IMR-90 (cell line): ENCODE results near the gene CD300H. TPM values are rescaled to one million over a fixed set of nuclear protein-coding genes. Genes with fewer than 3 reads are reported as not detected.

Experiments used
- ATAC-seq: fragments of 200-7000 bp; cut with Tn5 transposase; 2 replicates; pipeline ENCODE4 v1.9.1; 2020; ENCODE audit warnings: low read depth, mild to moderate bottlenecking, moderate library complexity
- BruUV-seq: library from RNA; stranded (reverse); fragments of 400-500 nt; replicated peaks from 2 replicates; lab custom pipeline; 2021; lab: Mats Ljungman, UMichigan
- CTCF ChIA-PET: fragments of 300-600 bp; formaldehyde crosslinking; extraction: SDS; loops from one replicate; lab custom pipeline; 2021; ENCODE audit warnings: antibody characterized with exemption; lab: Yijun Ruan, JAX
- POLR2A ChIA-PET: fragments of 300-600 bp; sonication (Branson Sonifier 250); formaldehyde crosslinking; loops from one replicate; lab custom pipeline; 2022; ENCODE audit warnings: antibody characterized with exemption; ENCODE audit not compliant: unreplicated experiment; lab: Charles Lee
- DNase-seq: peaks from one replicate; pipeline ENCODE4 v3.0.0; 2013
- H2AFZ ChIP-seq: replicated peaks from 2 replicates; pipeline ENCODE3; 2013; ENCODE audit warnings: low read length, mild to moderate bottlenecking; ENCODE audit not compliant: poor library complexity
- H2AK5ac ChIP-seq: 2 replicates; pipeline ENCODE4 v1.6.1; 2013; ENCODE audit warnings: low read depth, low read length, inconsistent platforms
- H2AK9ac ChIP-seq: replicated peaks from 2 replicates; pipeline ENCODE3; 2013; ENCODE audit warnings: mild to moderate bottlenecking, low read depth, low read length, moderate library complexity; ENCODE audit not compliant: poor library complexity
- H2BK120ac ChIP-seq: 2 replicates; pipeline ENCODE4 v1.6.1; 2013; ENCODE audit warnings: low read depth, low read length, inconsistent platforms
- H2BK15ac ChIP-seq: 3 replicates; pipeline ENCODE4 v1.6.1; 2013; ENCODE audit warnings: low read depth, low read length, inconsistent platforms
- H2BK20ac ChIP-seq: 2 replicates; pipeline ENCODE4 v1.6.1; 2013; ENCODE audit warnings: low read depth, mild to moderate bottlenecking, inconsistent platforms, low read length, moderate library complexity
- H2BK5ac ChIP-seq: 2 replicates; pipeline ENCODE4 v1.6.1; 2013; ENCODE audit warnings: mild to moderate bottlenecking, low read depth, low read length, inconsistent platforms; ENCODE audit not compliant: poor library complexity, severe bottlenecking
- H3K14ac ChIP-seq: replicated peaks from 2 replicates; pipeline ENCODE4 v1.6.1; 2013; ENCODE audit warnings: low read depth, low read length, inconsistent platforms
- H3K18ac ChIP-seq: 2 replicates; pipeline ENCODE4 v1.6.1; 2013; ENCODE audit warnings: low read depth, low read length, control low read depth
- H3K23ac ChIP-seq: 2 replicates; pipeline ENCODE4 v1.6.1; 2013; ENCODE audit warnings: low read depth, low read length, inconsistent platforms
- H3K27ac ChIP-seq: 2 replicates; pipeline ENCODE4 v1.5.1; 2013; ENCODE audit warnings: mild to moderate bottlenecking, control low read depth, low read length; ENCODE audit not compliant: insufficient read depth
- H3K27me3 ChIP-seq: 2 replicates; pipeline ENCODE4 v1.6.1; 2013; ENCODE audit warnings: low read length; ENCODE audit not compliant: control insufficient read depth, insufficient read depth
- H3K36me3 ChIP-seq: 2 replicates; pipeline ENCODE4 v1.6.1; 2013; ENCODE audit warnings: low read length, mixed read lengths; ENCODE audit not compliant: control insufficient read depth, insufficient read depth
- H3K4ac ChIP-seq: 2 replicates; pipeline ENCODE4 v1.6.1; 2013; ENCODE audit warnings: low read depth, low read length, inconsistent platforms
- H3K4me1 ChIP-seq: 2 replicates; pipeline ENCODE4 v1.6.1; 2013; ENCODE audit warnings: low read length, mixed read lengths; ENCODE audit not compliant: control insufficient read depth, insufficient read depth
- H3K4me2 ChIP-seq: 2 replicates; pipeline ENCODE4 v1.6.1; 2013; ENCODE audit warnings: low read depth, mild to moderate bottlenecking, control low read depth, low read length, moderate library complexity
- H3K4me3 ChIP-seq: 2 replicates; pipeline ENCODE4 v1.5.1; 2013; ENCODE audit warnings: low read depth, mild to moderate bottlenecking, control low read depth, low read length, moderate library complexity; ENCODE audit not compliant: insufficient read depth
- H3K56ac ChIP-seq: 2 replicates; pipeline ENCODE4 v1.6.1; 2013; ENCODE audit warnings: low read length, inconsistent platforms; ENCODE audit not compliant: insufficient read depth; ENCODE audit errors: extremely low read depth
- H3K79me1 ChIP-seq, 2 experiments: 2 replicates each; pipeline ENCODE4 v1.6.1; 2013; ENCODE audit warnings: low read length in 2 of 2, inconsistent platforms in 1 of 2, low read depth in 1 of 2
- H3K9ac ChIP-seq: 2 replicates; pipeline ENCODE4 v1.6.1; 2013; ENCODE audit warnings: low read depth, low read length, control low read depth
- H3K9me1 ChIP-seq: 2 replicates; pipeline ENCODE4 v1.6.1; 2013; ENCODE audit warnings: low read length, inconsistent platforms; ENCODE audit not compliant: insufficient read depth
- H3K9me3 ChIP-seq: 2 replicates; pipeline ENCODE4 v1.6.1; 2013; ENCODE audit warnings: low read length; ENCODE audit not compliant: control insufficient read depth, insufficient read depth
- H4K20me1 ChIP-seq: 2 replicates; pipeline ENCODE4 v1.6.1; 2013; ENCODE audit warnings: low read length, inconsistent platforms; ENCODE audit not compliant: insufficient read depth
- H4K5ac ChIP-seq: 2 replicates; pipeline ENCODE4 v1.6.1; 2013; ENCODE audit warnings: mild to moderate bottlenecking, low read depth, low read length, control low read depth
- H4K8ac ChIP-seq, 2 experiments: 2 replicates each; pipeline ENCODE4 v1.6.1; 2013; ENCODE audit warnings: low read depth in 2 of 2, low read length in 2 of 2, control low read depth in 1 of 2, inconsistent platforms in 1 of 2
- H4K91ac ChIP-seq: 2 replicates; pipeline ENCODE4 v1.6.1; 2013; ENCODE audit warnings: low read depth, low read length, inconsistent platforms; ENCODE audit not compliant: insufficient read depth
- BHLHE40 ChIP-seq: fragments of 150-350 bp; IDR thresholded peaks from 2 replicates; pipeline ENCODE4 v1.6.1; 2016; ENCODE audit warnings: mild to moderate bottlenecking, low read depth, low read length
- CHD1 ChIP-seq: IDR thresholded peaks from 2 replicates; pipeline ENCODE4 v1.6.1; 2012; ENCODE audit warnings: low read depth, low read length, improper control_type of control experiment
- CTCF ChIP-seq: conservative IDR thresholded peaks from 2 replicates; pipeline ENCODE4 v1.5.1; 2012; ENCODE audit warnings: mild to moderate bottlenecking, low read depth, low read length, improper control_type of control experiment
- ELK1 ChIP-seq: fragments of 150-350 bp; IDR thresholded peaks from 2 replicates; pipeline ENCODE4 v1.6.1; 2016; ENCODE audit warnings: low read depth, mild to moderate bottlenecking, low read length, moderate library complexity, borderline replicate concordance
- FOS ChIP-seq: fragments of 150-350 bp; IDR thresholded peaks from 2 replicates; pipeline ENCODE4 v1.6.1; 2016; ENCODE audit warnings: low read depth, low read length
- MAFK ChIP-seq: IDR thresholded peaks from 2 replicates; pipeline ENCODE4 v1.6.1; 2012; ENCODE audit warnings: low read depth, low read length, improper control_type of control experiment
- MAZ ChIP-seq: IDR thresholded peaks from 2 replicates; pipeline ENCODE4 v1.6.1; 2012; ENCODE audit warnings: low read depth, mild to moderate bottlenecking, low read length, improper control_type of control experiment, moderate library complexity, borderline replicate concordance
- MXI1 ChIP-seq: IDR thresholded peaks from 2 replicates; pipeline ENCODE4 v1.6.1; 2012; ENCODE audit warnings: low read depth, mild to moderate bottlenecking, low read length, moderate library complexity, borderline replicate concordance
- NFE2L2 ChIP-seq: fragments of 150-350 bp; IDR thresholded peaks from 2 replicates; pipeline ENCODE4 v1.6.1; 2016; ENCODE audit warnings: low read depth, mild to moderate bottlenecking, low read length
- POLR2A ChIP-seq: IDR thresholded peaks from 2 replicates; pipeline ENCODE4 v1.6.1; 2012; ENCODE audit warnings: mild to moderate bottlenecking, low read depth, low read length
- RAD21 ChIP-seq: IDR thresholded peaks from 2 replicates; pipeline ENCODE4 v1.6.1; 2012; ENCODE audit warnings: low read length, improper control_type of control experiment
- RCOR1 ChIP-seq: IDR thresholded peaks from 2 replicates; pipeline ENCODE4 v1.6.1; 2012; ENCODE audit warnings: mild to moderate bottlenecking, low read length, improper control_type of control experiment; ENCODE audit not compliant: insufficient replicate concordance
- RFX5 ChIP-seq: IDR thresholded peaks from 2 replicates; pipeline ENCODE4 v1.8.0; 2012; ENCODE audit warnings: low read depth, mild to moderate bottlenecking, low read length, moderate library complexity
- SMC3 ChIP-seq: fragments of 150-350 bp; IDR thresholded peaks from 2 replicates; pipeline ENCODE4 v1.6.1; 2016; ENCODE audit warnings: low read depth, mild to moderate bottlenecking, antibody characterized with exemption, low read length, moderate library complexity
- USF2 ChIP-seq: fragments of 150-350 bp; IDR thresholded peaks from 2 replicates; pipeline ENCODE4 v1.6.1; 2017; ENCODE audit warnings: mild to moderate bottlenecking, antibody characterized with exemption, low read length, low read depth
- WGBS, 2 experiments: methylation state at CpG; one replicate each; pipeline versions ENCODE4 v1.1.5 to v1.1.7; 2013; ENCODE audit warnings: missing lambda C conversion rate in 2 of 2; ENCODE audit not compliant: insufficient read length in 1 of 2; ENCODE audit errors: extremely low coverage in 2 of 2; 5-methylcytosine and 5-hydroxymethylcytosine counted together
- dilution Hi-C: fragments of 300-500 bp; cut with HindIII; formaldehyde crosslinking; loops from one replicate; pipeline ENCODE4 v1.14.3; 2018; ENCODE audit warnings: low sequenced_read_pairs; ENCODE audit not compliant: unreplicated experiment
- in situ Hi-C: fragments of 300-500 bp; cut with MboI; formaldehyde crosslinking; loops from 3 replicates; pipeline ENCODE4 v1.14.3; 2019; ENCODE audit warnings: low sequenced_read_pairs, inconsistent platforms, mixed read lengths
- intact Hi-C: fragments of 100-400 bp; cut with micrococcal nuclease; formaldehyde crosslinking; loops from 2 replicates; pipeline ENCODE4 v1.10.0; 2022
- polyA plus RNA-seq, 3 experiments: library from polyadenylated mRNA; depleted of rRNA; stranded (reverse); fragments of >200 nt; gene quantifications; 2 replicates each; pipeline ENCODE4 v1.2.3, GENCODE V29; 2012; ENCODE audit warnings: low replicate concordance in 1 of 3
- total RNA-seq: library from RNA; depleted of rRNA; stranded (reverse); fragments of >200 nt; gene quantifications from 2 replicates; pipeline ENCODE4 v1.2.3, GENCODE V29; 2012

Gene CD300H
- total and polyA plus RNA-seq, 2 of the 4 experiments (the other 2 are of a cell fraction) = not detected

- H4K5ac ChIP-seq = no peak within 1 kb of the TSS
- no peaks in the 10 kb centered on the region for H3K4me1 ChIP-seq
- no peak within 1 kb of the TSS for H2BK15ac ChIP-seq
- ChIA-PET CTCF (no interaction called here), POLR2A (no interaction called here)
- ATAC-seq (no peak), DNase-seq (no peak)
- no peak within 1 kb of the TSS for H3K9ac ChIP-seq
- H2BK5ac ChIP-seq = no peak within 1 kb of the TSS
- no peak within 1 kb of the TSS for H3K4me2 ChIP-seq
- no peak within 1 kb of the TSS for H3K18ac ChIP-seq
- H3K23ac ChIP-seq = no peak within 1 kb of the TSS
- intact Hi-C loops (no loop called here), dilution Hi-C loops (no loop called here), in situ Hi-C loops (no loop called here)
- H3K4ac ChIP-seq = no peak within 1 kb of the TSS
- H4K91ac ChIP-seq = no peak within 1 kb of the TSS
- H3K14ac ChIP-seq = no peak within 1 kb of the TSS
- H3K9me1 ChIP-seq = no peaks in the 10 kb centered on the region
- no peaks in the 10 kb centered on the region for H3K79me1 ChIP-seq
- H2AK9ac ChIP-seq = no peak within 1 kb of the TSS
- no peak within 1 kb of the TSS for H3K27ac ChIP-seq
- no peak within 1 kb of the TSS for H2AFZ ChIP-seq
- no CpG with 5 or more reads among the region's 14 CpGs for WGBS, 2 experiments
- no peaks in the 10 kb centered on the region for H3K27me3 ChIP-seq
- peaks cover 9% of the 10 kb centered on the region for H3K9me3 ChIP-seq
- H2BK20ac ChIP-seq = no peak within 1 kb of the TSS
- H2BK120ac ChIP-seq = no peak within 1 kb of the TSS
- H4K20me1 ChIP-seq = no peaks in the 10 kb centered on the region
- H2AK5ac ChIP-seq = no peak within 1 kb of the TSS
- no peaks in the 10 kb centered on the region for H3K36me3 ChIP-seq
- H3K56ac ChIP-seq = no peak within 1 kb of the TSS
- no peak within 1 kb of the TSS for H3K4me3 ChIP-seq
- no peak within 1 kb of the TSS for H4K8ac ChIP-seq
- BruUV-seq = no TSS peak
- TF ChIP-seq CHD1 = no peak
- no peak for TF ChIP-seq CTCF
- no peak for TF ChIP-seq RCOR1
- TF ChIP-seq POLR2A = no peak
- TF ChIP-seq FOS = no peak
- TF ChIP-seq SMC3 = no peak
- no peak for TF ChIP-seq ELK1
- no peak for TF ChIP-seq RFX5
- no peak for TF ChIP-seq MAFK
- TF ChIP-seq MXI1 = no peak
- TF ChIP-seq NFE2L2 = no peak
- TF ChIP-seq BHLHE40 = no peak
- TF ChIP-seq MAZ = no peak
- TF ChIP-seq RAD21 = no peak
- no peak for TF ChIP-seq USF2
These were observed 25.0 kb upstream of the CD300H start, which contains the start of gene CD300LD for GRCh38 chr17:74592087-74592990. CD300LD (minus strand) TSS chr17:74592283; CDS start chr17:74592202, 81 bp downstream.
